ENCODE data around the gene SARNP.

The SARNP gene

GRCh38 chr12:55845785-55846496 is 28.4 kb upstream of the SARNP start:
- no peak for TF ChIP-seq CTCF (IDR thresholded peaks at IDR 0.05; ENCODE audit: low read depth, low read length)
- in situ Hi-C loops (cut with HindIII; ENCODE audit: low sequenced_read_pairs): no loop called here
- DNase-seq (ENCODE audit: low read depth, low spot score): no peak
- no peak overlapping the region for H3K4me3 ChIP-seq (ENCODE audit: low read depth, low read length)

GRCh38 chr12:55845361-55845760 is 27.8 kb upstream of the SARNP start:
- no peak for DNase-seq (ENCODE audit: low read depth, low spot score)
- TF ChIP-seq CTCF (IDR thresholded peaks at IDR 0.05; ENCODE audit: low read depth, low read length): no peak
- in situ Hi-C loops (cut with HindIII; ENCODE audit: low sequenced_read_pairs): no loop called here
- no peak overlapping the region for H3K4me3 ChIP-seq (ENCODE audit: low read depth, low read length)

- in situ Hi-C loops (cut with HindIII; ENCODE audit: low sequenced_read_pairs): no loop called here
- no peak for TF ChIP-seq CTCF (IDR thresholded peaks at IDR 0.05; ENCODE audit: low read depth, low read length)
- no peak for DNase-seq (ENCODE audit: low read depth, low spot score)
- no peak overlapping the region for H3K4me3 ChIP-seq (ENCODE audit: low read depth, low read length)
These were observed 27.4 kb upstream of the SARNP start for GRCh38 chr12:55844961-55845360.

- no peak for DNase-seq (ENCODE audit: low read depth, low spot score)
- in situ Hi-C loops (cut with HindIII; ENCODE audit: low sequenced_read_pairs): no loop called here
- H3K4me3 ChIP-seq (ENCODE audit: low read depth, low read length): no peak overlapping the region
- TF ChIP-seq CTCF (IDR thresholded peaks at IDR 0.05; ENCODE audit: low read depth, low read length): no peak
These were observed 25.9 kb upstream of the SARNP start for GRCh38 chr12:55843431-55843830.

- DNase-seq (ENCODE audit: low read depth, low spot score): peak; percentile 73
- TF ChIP-seq CTCF (IDR thresholded peaks at IDR 0.05; ENCODE audit: low read depth, low read length): peak; percentile 10
- in situ Hi-C loops (cut with HindIII; ENCODE audit: low sequenced_read_pairs): no loop called here
- H3K4me3 ChIP-seq (ENCODE audit: low read depth, low read length): peak within 1 kb of the TSS; percentile 55
These were observed 25.3 kb upstream of the SARNP start, which contains the start of gene MMP19 for GRCh38 chr12:55842681-55843429. Gene MMP19 (minus strand): TSS chr12:55842936. CDS start chr12:55842830, 106 bp downstream.

- H3K4me3 ChIP-seq (ENCODE audit: low read depth, low read length): no peak overlapping the region
- DNase-seq (ENCODE audit: low read depth, low spot score): no peak
- TF ChIP-seq CTCF (IDR thresholded peaks at IDR 0.05; ENCODE audit: low read depth, low read length): no peak
- in situ Hi-C loops (cut with HindIII; ENCODE audit: low sequenced_read_pairs): no loop called here
These were observed 23.2 kb upstream of the SARNP start for GRCh38 chr12:55840581-55841351.

Measured in astrocyte of the spinal cord (primary cell).